IMR-90 (cell line): Measurements from ENCODE around the gene KCNIP1. TPM values are rescaled to one million over a fixed set of nuclear protein-coding genes. Genes with fewer than 3 reads are reported as not detected.

Experiments
- ATAC-seq: fragments of 200-7000 bp; cut with Tn5 transposase; 2 replicates; pipeline ENCODE4 v1.9.1; 2020; ENCODE audit warnings: low read depth, mild to moderate bottlenecking, moderate library complexity
- BruUV-seq: library from RNA; stranded (reverse); fragments of 400-500 nt; replicated peaks from 2 replicates; lab custom pipeline; 2021; lab: Mats Ljungman, UMichigan
- CTCF ChIA-PET: fragments of 300-600 bp; formaldehyde crosslinking; extraction: SDS; loops from one replicate; lab custom pipeline; 2021; ENCODE audit warnings: antibody characterized with exemption; lab: Yijun Ruan, JAX
- POLR2A ChIA-PET: fragments of 300-600 bp; sonication (Branson Sonifier 250); formaldehyde crosslinking; loops from one replicate; lab custom pipeline; 2022; ENCODE audit warnings: antibody characterized with exemption; ENCODE audit not compliant: unreplicated experiment; lab: Charles Lee
- DNase-seq: peaks from one replicate; pipeline ENCODE4 v3.0.0; 2013
- H2AFZ ChIP-seq: replicated peaks from 2 replicates; pipeline ENCODE3; 2013; ENCODE audit warnings: low read length, mild to moderate bottlenecking; ENCODE audit not compliant: poor library complexity
- H2AK5ac ChIP-seq: 2 replicates; pipeline ENCODE4 v1.6.1; 2013; ENCODE audit warnings: low read depth, low read length, inconsistent platforms
- H2AK9ac ChIP-seq: replicated peaks from 2 replicates; pipeline ENCODE3; 2013; ENCODE audit warnings: mild to moderate bottlenecking, low read depth, low read length, moderate library complexity; ENCODE audit not compliant: poor library complexity
- H2BK120ac ChIP-seq: 2 replicates; pipeline ENCODE4 v1.6.1; 2013; ENCODE audit warnings: low read depth, low read length, inconsistent platforms
- H2BK15ac ChIP-seq: 3 replicates; pipeline ENCODE4 v1.6.1; 2013; ENCODE audit warnings: low read depth, low read length, inconsistent platforms
- H2BK20ac ChIP-seq: 2 replicates; pipeline ENCODE4 v1.6.1; 2013; ENCODE audit warnings: low read depth, mild to moderate bottlenecking, inconsistent platforms, low read length, moderate library complexity
- H2BK5ac ChIP-seq: 2 replicates; pipeline ENCODE4 v1.6.1; 2013; ENCODE audit warnings: mild to moderate bottlenecking, low read depth, low read length, inconsistent platforms; ENCODE audit not compliant: poor library complexity, severe bottlenecking
- H3K14ac ChIP-seq: replicated peaks from 2 replicates; pipeline ENCODE4 v1.6.1; 2013; ENCODE audit warnings: low read depth, low read length, inconsistent platforms
- H3K18ac ChIP-seq: 2 replicates; pipeline ENCODE4 v1.6.1; 2013; ENCODE audit warnings: low read depth, low read length, control low read depth
- H3K23ac ChIP-seq: 2 replicates; pipeline ENCODE4 v1.6.1; 2013; ENCODE audit warnings: low read depth, low read length, inconsistent platforms
- H3K27ac ChIP-seq: 2 replicates; pipeline ENCODE4 v1.5.1; 2013; ENCODE audit warnings: mild to moderate bottlenecking, control low read depth, low read length; ENCODE audit not compliant: insufficient read depth
- H3K27me3 ChIP-seq: 2 replicates; pipeline ENCODE4 v1.6.1; 2013; ENCODE audit warnings: low read length; ENCODE audit not compliant: control insufficient read depth, insufficient read depth
- H3K36me3 ChIP-seq: 2 replicates; pipeline ENCODE4 v1.6.1; 2013; ENCODE audit warnings: low read length, mixed read lengths; ENCODE audit not compliant: control insufficient read depth, insufficient read depth
- H3K4ac ChIP-seq: 2 replicates; pipeline ENCODE4 v1.6.1; 2013; ENCODE audit warnings: low read depth, low read length, inconsistent platforms
- H3K4me1 ChIP-seq: 2 replicates; pipeline ENCODE4 v1.6.1; 2013; ENCODE audit warnings: low read length, mixed read lengths; ENCODE audit not compliant: control insufficient read depth, insufficient read depth
- H3K4me2 ChIP-seq: 2 replicates; pipeline ENCODE4 v1.6.1; 2013; ENCODE audit warnings: low read depth, mild to moderate bottlenecking, control low read depth, low read length, moderate library complexity
- H3K4me3 ChIP-seq: 2 replicates; pipeline ENCODE4 v1.5.1; 2013; ENCODE audit warnings: low read depth, mild to moderate bottlenecking, control low read depth, low read length, moderate library complexity; ENCODE audit not compliant: insufficient read depth
- H3K56ac ChIP-seq: 2 replicates; pipeline ENCODE4 v1.6.1; 2013; ENCODE audit warnings: low read length, inconsistent platforms; ENCODE audit not compliant: insufficient read depth; ENCODE audit errors: extremely low read depth
- H3K79me1 ChIP-seq, 2 experiments: 2 replicates each; pipeline ENCODE4 v1.6.1; 2013; ENCODE audit warnings: low read length in 2 of 2, inconsistent platforms in 1 of 2, low read depth in 1 of 2
- H3K9ac ChIP-seq: 2 replicates; pipeline ENCODE4 v1.6.1; 2013; ENCODE audit warnings: low read depth, low read length, control low read depth
- H3K9me1 ChIP-seq: 2 replicates; pipeline ENCODE4 v1.6.1; 2013; ENCODE audit warnings: low read length, inconsistent platforms; ENCODE audit not compliant: insufficient read depth
- H3K9me3 ChIP-seq: 2 replicates; pipeline ENCODE4 v1.6.1; 2013; ENCODE audit warnings: low read length; ENCODE audit not compliant: control insufficient read depth, insufficient read depth
- H4K20me1 ChIP-seq: 2 replicates; pipeline ENCODE4 v1.6.1; 2013; ENCODE audit warnings: low read length, inconsistent platforms; ENCODE audit not compliant: insufficient read depth
- H4K5ac ChIP-seq: 2 replicates; pipeline ENCODE4 v1.6.1; 2013; ENCODE audit warnings: mild to moderate bottlenecking, low read depth, low read length, control low read depth
- H4K8ac ChIP-seq, 2 experiments: 2 replicates each; pipeline ENCODE4 v1.6.1; 2013; ENCODE audit warnings: low read depth in 2 of 2, low read length in 2 of 2, control low read depth in 1 of 2, inconsistent platforms in 1 of 2
- H4K91ac ChIP-seq: 2 replicates; pipeline ENCODE4 v1.6.1; 2013; ENCODE audit warnings: low read depth, low read length, inconsistent platforms; ENCODE audit not compliant: insufficient read depth
- BHLHE40 ChIP-seq: fragments of 150-350 bp; IDR thresholded peaks from 2 replicates; pipeline ENCODE4 v1.6.1; 2016; ENCODE audit warnings: mild to moderate bottlenecking, low read depth, low read length
- MAFK ChIP-seq: IDR thresholded peaks from 2 replicates; pipeline ENCODE4 v1.6.1; 2012; ENCODE audit warnings: low read depth, low read length, improper control_type of control experiment
- MAZ ChIP-seq: IDR thresholded peaks from 2 replicates; pipeline ENCODE4 v1.6.1; 2012; ENCODE audit warnings: low read depth, mild to moderate bottlenecking, low read length, improper control_type of control experiment, moderate library complexity, borderline replicate concordance
- NFE2L2 ChIP-seq: fragments of 150-350 bp; IDR thresholded peaks from 2 replicates; pipeline ENCODE4 v1.6.1; 2016; ENCODE audit warnings: low read depth, mild to moderate bottlenecking, low read length
- WGBS, 2 experiments: methylation state at CpG; one replicate each; pipeline versions ENCODE4 v1.1.5 to v1.1.7; 2013; ENCODE audit warnings: missing lambda C conversion rate in 2 of 2; ENCODE audit not compliant: insufficient read length in 1 of 2; ENCODE audit errors: extremely low coverage in 2 of 2; 5-methylcytosine and 5-hydroxymethylcytosine counted together
- dilution Hi-C: fragments of 300-500 bp; cut with HindIII; formaldehyde crosslinking; loops from one replicate; pipeline ENCODE4 v1.14.3; 2018; ENCODE audit warnings: low sequenced_read_pairs; ENCODE audit not compliant: unreplicated experiment
- in situ Hi-C: fragments of 300-500 bp; cut with MboI; formaldehyde crosslinking; loops from 3 replicates; pipeline ENCODE4 v1.14.3; 2019; ENCODE audit warnings: low sequenced_read_pairs, inconsistent platforms, mixed read lengths
- intact Hi-C: fragments of 100-400 bp; cut with micrococcal nuclease; formaldehyde crosslinking; loops from 2 replicates; pipeline ENCODE4 v1.10.0; 2022
- polyA plus RNA-seq, 3 experiments: library from polyadenylated mRNA; depleted of rRNA; stranded (reverse); fragments of >200 nt; gene quantifications; 2 replicates each; pipeline ENCODE4 v1.2.3, GENCODE V29; 2012; ENCODE audit warnings: low replicate concordance in 1 of 3
- total RNA-seq: library from RNA; depleted of rRNA; stranded (reverse); fragments of >200 nt; gene quantifications from 2 replicates; pipeline ENCODE4 v1.2.3, GENCODE V29; 2012
- TF ChIP-seq, protein P1 (sequence below): fragments of 150-350 bp; IDR thresholded peaks from 2 replicates; pipeline ENCODE4 v1.6.1; 2016; ENCODE audit warnings: low read depth, mild to moderate bottlenecking, low read length, moderate library complexity, borderline replicate concordance

KCNIP1 gene
- total and polyA plus RNA-seq, 2 of the 4 experiments (the other 2 are of a cell fraction), result not detected

DNA sequence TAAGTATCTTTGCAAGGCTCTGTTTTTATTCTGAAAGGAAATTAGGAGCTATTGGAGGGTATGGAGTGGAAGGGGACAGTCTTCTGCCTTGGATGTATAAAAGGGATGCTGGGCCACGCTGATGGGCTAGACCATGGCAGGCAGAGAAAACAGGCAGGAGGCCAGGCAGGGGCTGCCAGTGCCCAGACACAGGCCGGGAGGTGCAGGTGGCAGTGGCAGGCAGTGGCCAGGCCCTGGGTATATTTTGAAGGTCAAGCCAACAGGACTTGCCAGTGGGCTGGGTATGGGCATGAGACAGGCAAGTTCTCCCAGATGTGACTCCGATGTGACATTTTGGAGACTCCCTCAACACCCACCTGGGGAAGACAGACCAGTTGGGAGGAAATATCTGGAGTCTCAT is 131.9 kb downstream of the KCNIP1 start (continued):
- TF ChIP-seq NFE2L2, result no peak

DNA sequence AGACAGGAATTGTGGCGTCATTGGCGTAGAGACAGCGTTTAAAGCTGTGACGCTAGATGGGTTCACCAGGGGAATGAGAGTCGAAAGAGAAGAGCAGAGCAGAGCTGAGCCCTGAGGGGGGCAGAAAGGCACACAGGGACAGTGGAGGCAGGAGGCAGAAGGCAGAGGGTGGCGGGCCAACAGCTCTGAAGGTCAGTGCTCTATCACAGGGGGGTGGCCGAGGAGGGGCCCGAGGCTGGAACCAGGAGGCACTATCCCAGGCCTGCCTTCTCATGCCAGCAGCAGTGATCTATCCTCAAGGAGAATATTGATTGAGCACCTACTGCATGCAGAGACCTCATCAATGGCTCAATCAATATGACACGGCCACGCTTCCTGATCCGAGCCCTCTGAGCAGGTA is 132.4 kb downstream of the KCNIP1 start:
- peaks cover 4% of the 10 kb centered on the region; the same call in 1 of the 2 replicates for H3K4me1 ChIP-seq
- no TSS peak for BruUV-seq
- no peak overlapping the region for H3K9ac ChIP-seq
- dilution Hi-C loops (no loop called here), intact Hi-C loops (loop anchor here (5.0 to 10.0 kb wide), 2 partner anchors 569 to 706 kb away; no protein-coding TSS in a partner anchor), in situ Hi-C loops (no loop called here)
- no peak overlapping the region for H2BK20ac ChIP-seq
- H4K5ac ChIP-seq, result no peak overlapping the region
- H2AFZ ChIP-seq, result no peak overlapping the region
- H3K27me3 ChIP-seq, result no peaks in the 10 kb centered on the region; the same call in 1 of the 2 replicates
- H3K36me3 ChIP-seq, result no peaks in the 10 kb centered on the region
- no peak overlapping the region for H2BK15ac ChIP-seq
- CTCF ChIA-PET, result no interaction called here
- H3K18ac ChIP-seq, result no peak overlapping the region
- H3K23ac ChIP-seq, result no peak overlapping the region
- H3K4me3 ChIP-seq, result no peak overlapping the region
- POLR2A ChIA-PET, result no interaction called here
- H2BK5ac ChIP-seq, result no peak overlapping the region
- H4K8ac ChIP-seq, result no peak overlapping the region
- H4K20me1 ChIP-seq, result no peaks in the 10 kb centered on the region; the same call in 1 of the 2 replicates
- H3K9me3 ChIP-seq, result no peaks in the 10 kb centered on the region
- no peak overlapping the region for H3K27ac ChIP-seq
- no peak overlapping the region for H3K4me2 ChIP-seq
- TF ChIP-seq, protein P1, sequence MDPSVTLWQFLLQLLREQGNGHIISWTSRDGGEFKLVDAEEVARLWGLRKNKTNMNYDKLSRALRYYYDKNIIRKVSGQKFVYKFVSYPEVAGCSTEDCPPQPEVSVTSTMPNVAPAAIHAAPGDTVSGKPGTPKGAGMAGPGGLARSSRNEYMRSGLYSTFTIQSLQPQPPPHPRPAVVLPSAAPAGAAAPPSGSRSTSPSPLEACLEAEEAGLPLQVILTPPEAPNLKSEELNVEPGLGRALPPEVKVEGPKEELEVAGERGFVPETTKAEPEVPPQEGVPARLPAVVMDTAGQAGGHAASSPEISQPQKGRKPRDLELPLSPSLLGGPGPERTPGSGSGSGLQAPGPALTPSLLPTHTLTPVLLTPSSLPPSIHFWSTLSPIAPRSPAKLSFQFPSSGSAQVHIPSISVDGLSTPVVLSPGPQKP, result no peak
- TF ChIP-seq MAZ, result no peak
- no peak for TF ChIP-seq BHLHE40
- no peak for TF ChIP-seq MAFK
- H2AK5ac ChIP-seq, result no peak overlapping the region
- no peak overlapping the region for H4K91ac ChIP-seq
- H2BK120ac ChIP-seq, result no peak overlapping the region
- WGBS, 2 experiments, result 77% methylated on average over 9 of the region's 11 CpGs; no CpG with 5 or more reads in 1 of the 2 experiments
- H3K4ac ChIP-seq, result no peak overlapping the region
- no peaks in the 10 kb centered on the region for H3K79me1 ChIP-seq
- no peak overlapping the region for H3K14ac ChIP-seq
- H3K56ac ChIP-seq, result no peak overlapping the region
- ATAC-seq (no peak), DNase-seq (no peak)
- H3K9me1 ChIP-seq, result no peaks in the 10 kb centered on the region
- no peak overlapping the region for H2AK9ac ChIP-seq
